Retinal pigment epithelial cell (primary cell): Measurements from ENCODE around the gene LARP1.

Experiments used
- DNase-seq: peaks from one replicate; pipeline ENCODE4 v3.0.0-alpha.2; 2010; ENCODE audit warnings: low read depth
- H3K4me3 ChIP-seq: 2 replicates; pipeline ENCODE4 v1.5.1; 2011; ENCODE audit warnings: mild to moderate bottlenecking, low read length, control low read depth, moderate library complexity
- TF ChIP-seq, protein P1 (sequence below): conservative IDR thresholded peaks from 2 replicates; pipeline ENCODE4 v1.5.1; 2011; ENCODE audit warnings: low read depth, low read length, control low read depth, inconsistent platforms

LARP1 gene

DNA sequence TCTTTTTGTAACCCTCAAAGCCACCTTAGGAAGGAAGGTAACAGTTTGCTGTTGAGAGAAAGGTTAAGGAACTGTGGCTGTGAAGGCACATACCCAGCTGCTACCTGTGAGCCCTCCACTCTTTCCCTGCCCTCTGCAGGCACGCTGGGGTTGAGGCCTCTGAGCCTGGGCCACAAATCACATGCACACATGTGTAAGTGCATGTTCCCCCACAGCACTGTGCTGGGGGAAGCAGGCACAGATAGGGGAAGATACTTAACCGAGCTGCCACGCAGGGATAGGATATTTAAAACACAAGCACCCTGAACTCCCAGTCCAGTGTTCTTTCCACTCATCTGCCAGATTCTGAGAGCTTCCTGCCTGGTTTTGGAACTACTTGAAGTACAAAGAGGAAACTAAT, 18.1 kb downstream of the LARP1 start:
- no peak for DNase-seq
- TF ChIP-seq, protein P1, sequence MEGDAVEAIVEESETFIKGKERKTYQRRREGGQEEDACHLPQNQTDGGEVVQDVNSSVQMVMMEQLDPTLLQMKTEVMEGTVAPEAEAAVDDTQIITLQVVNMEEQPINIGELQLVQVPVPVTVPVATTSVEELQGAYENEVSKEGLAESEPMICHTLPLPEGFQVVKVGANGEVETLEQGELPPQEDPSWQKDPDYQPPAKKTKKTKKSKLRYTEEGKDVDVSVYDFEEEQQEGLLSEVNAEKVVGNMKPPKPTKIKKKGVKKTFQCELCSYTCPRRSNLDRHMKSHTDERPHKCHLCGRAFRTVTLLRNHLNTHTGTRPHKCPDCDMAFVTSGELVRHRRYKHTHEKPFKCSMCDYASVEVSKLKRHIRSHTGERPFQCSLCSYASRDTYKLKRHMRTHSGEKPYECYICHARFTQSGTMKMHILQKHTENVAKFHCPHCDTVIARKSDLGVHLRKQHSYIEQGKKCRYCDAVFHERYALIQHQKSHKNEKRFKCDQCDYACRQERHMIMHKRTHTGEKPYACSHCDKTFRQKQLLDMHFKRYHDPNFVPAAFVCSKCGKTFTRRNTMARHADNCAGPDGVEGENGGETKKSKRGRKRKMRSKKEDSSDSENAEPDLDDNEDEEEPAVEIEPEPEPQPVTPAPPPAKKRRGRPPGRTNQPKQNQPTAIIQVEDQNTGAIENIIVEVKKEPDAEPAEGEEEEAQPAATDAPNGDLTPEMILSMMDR: no peak
- no peak overlapping the region for H3K4me3 ChIP-seq

DNA sequence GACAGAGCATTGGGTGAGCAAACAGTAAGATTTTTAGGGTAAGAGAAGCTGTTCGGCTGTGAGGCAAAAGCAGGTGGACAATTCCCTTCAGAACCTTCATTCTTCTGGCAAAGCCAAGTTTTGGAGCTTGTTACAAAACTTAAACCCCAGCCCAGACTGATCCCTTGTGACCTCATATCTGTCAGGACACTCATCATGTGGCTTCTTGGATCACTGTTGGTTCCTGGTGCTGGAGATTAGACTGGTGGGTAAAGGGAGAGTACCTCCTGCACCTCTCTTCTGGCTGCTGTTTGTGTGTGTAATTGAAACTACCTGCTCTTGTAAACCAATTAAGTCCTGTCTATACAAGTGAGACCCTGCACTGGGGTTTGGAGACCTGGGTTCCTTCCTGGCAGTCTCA, 21.0 kb downstream of the LARP1 start:
- TF ChIP-seq, protein P1: no peak
- no peak overlapping the region for H3K4me3 ChIP-seq
- no peak for DNase-seq

DNA sequence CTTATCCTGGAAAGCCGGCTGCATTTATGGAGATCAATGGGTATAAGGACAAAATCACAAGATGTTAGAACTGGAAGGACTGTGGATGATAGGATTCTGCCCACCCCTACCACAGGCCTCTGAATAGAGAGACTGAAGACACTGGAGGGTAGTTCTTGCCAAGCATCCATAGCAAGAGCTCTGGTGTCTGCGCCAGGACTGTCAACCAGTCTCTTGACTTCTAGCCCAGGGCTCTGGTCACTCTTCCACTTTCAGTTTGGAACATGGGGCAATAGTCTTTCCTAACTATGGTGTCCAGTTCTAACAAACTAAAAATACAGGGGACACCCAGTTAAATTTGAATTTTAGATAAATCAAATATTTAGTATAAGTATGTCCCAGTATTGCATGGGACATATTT, 23.4 kb downstream of the LARP1 start:
- no peak overlapping the region for H3K4me3 ChIP-seq
- no peak for DNase-seq
- TF ChIP-seq, protein P1: no peak

DNA sequence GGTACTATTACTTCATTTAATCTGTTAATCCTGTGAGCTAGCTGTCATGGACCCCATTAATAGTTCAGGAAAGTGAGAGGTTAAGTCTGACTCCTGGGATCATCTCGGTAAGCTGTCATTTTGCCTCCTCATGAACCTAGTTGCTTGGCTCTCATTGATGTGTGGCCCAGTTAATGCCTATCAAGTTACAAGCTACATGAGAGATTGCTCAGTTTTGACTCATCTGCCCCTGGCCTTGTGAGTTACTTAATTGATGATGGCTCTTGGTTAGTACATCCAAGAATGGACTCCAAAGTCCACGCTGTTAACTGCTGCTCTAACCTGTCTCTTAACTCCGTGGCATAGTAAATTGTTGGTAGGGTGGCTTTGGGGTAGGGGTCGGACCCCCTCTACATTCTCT, 23.9 kb downstream of the LARP1 start:
- DNase-seq: no peak
- H3K4me3 ChIP-seq: no peak overlapping the region
- TF ChIP-seq, protein P1: no peak

DNA sequence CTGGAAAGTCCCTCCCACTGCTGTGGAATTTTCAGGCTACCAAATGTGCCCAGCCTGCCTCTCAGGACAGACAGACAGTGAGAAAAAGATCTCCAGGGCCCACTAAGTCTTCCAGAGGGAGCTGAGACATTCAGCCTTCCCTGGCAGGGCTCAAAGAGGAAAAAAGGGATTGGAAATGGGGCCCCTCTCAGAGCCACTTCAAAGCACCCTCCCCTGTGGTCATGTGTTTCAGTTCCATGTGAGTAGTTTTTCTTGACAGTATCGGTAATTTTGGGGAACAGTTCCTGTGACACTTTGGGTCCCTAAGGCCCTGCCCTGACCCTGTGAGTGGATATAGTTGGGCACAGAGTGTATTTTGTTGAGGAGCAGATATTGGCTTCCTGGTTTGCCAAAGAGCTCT, 25.0 kb downstream of the LARP1 start:
- TF ChIP-seq, protein P1: no peak
- no peak for DNase-seq
- no peak overlapping the region for H3K4me3 ChIP-seq

DNA sequence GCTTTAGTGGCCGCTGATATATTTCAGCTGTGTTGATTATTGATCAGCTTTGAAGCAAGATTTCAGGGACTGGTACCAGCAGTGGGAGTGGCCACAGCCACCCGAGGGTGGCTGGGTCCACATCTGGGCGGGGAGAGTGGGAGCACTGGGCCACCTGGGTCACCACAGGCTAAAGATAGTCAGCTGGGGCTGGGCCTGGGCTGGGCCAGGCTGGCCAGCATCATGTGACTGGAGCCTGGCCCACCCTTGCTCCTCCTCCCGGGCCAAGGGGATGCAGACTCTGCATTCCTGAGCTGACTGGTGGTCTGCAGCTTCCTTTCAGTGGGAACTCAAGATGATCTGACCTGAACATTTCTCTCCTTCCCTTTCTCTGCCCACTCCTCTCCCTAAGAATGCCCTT, 27.1 kb downstream of the LARP1 start:
- TF ChIP-seq, protein P1: no peak
- H3K4me3 ChIP-seq: no peak overlapping the region
- no peak for DNase-seq

DNA sequence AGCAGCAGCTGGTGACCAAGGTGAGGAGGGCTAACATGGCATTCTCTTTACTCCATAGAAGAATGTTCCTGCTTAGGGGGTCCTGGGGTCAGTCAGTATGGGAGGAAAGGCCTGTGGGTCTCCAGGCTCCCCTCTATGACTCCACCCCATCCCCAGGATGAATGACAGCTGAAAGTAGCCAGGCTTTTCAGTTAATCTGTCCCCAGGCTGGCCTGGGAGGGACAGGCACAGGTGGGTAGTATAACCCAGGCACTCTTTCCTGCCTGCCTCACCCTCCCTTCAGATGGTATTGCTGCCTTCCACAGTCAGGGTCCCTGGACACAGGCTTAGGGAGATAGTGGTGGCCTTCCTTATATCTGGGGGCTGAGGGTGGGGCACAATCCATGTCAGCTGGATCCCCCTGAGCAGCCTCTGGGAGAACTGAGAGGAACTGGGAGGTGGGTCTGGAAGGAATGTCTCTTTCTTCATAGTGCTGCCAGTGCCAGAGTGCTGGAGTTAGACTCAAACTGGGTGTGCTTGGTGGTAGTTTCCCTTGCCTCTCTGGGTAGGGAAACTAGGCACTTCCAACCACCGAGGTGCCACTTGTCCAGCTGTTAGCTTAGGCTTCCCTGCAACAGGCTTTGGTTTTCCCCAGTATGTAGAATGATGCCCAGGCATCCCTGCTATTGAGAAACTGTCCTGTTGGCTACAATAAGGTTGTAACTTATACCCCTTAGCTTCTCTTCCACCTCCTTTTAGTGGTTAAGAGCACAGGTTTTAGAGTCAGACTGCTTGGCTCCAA, 27.8 kb downstream of the LARP1 start:
- no peak for DNase-seq
- TF ChIP-seq, protein P1: no peak
- no peak overlapping the region for H3K4me3 ChIP-seq
